Esophagus squamous epithelium (tissue), 5 donors: ENCODE data around the gene HK3. TPM values are rescaled to one million over a fixed set of nuclear protein-coding genes. Genes with fewer than 3 reads are reported as not detected.
A peak's percentile ranks its signal among the peaks of the same experiment; 100 is the strongest.

Experiments used
- DNase-seq: peaks from one replicate; lab custom pipeline; 2025; lab: John Stamatoyannopoulos, UW
- H3K27ac ChIP-seq, 4 donors: fragments of 200-600 bp; sonication (generic); one replicate each; pipeline ENCODE4 v1.5.1; 2016 to 2019; ENCODE audit warnings: mild to moderate bottlenecking in 1 of 4
- H3K27me3 ChIP-seq, 4 donors: fragments of 200-600 bp; sonication (generic); 1 replicate in 3 of 4; 2 replicates in 1 of 4; pipeline versions ENCODE4 v1.5.1 to v1.6.0; 2017 to 2021; ENCODE audit warnings: antibody characterized with exemption in 1 of 4
- H3K36me3 ChIP-seq, 3 donors: fragments of 200-600 bp; sonication (generic); one replicate each; pipeline ENCODE4 v1.5.1; 2016 to 2019
- H3K4me1 ChIP-seq, 3 donors: fragments of 200-600 bp; sonication (generic); one replicate each; pipeline ENCODE4 v1.5.1; 2017 to 2019
- H3K4me3 ChIP-seq, 4 donors: fragments of 200-600 bp; sonication (generic); 1 replicate in 3 of 4; 2 replicates in 1 of 4; pipeline ENCODE4 v1.5.1; 2016 to 2019; ENCODE audit warnings: mild to moderate bottlenecking in 2 of 4, moderate library complexity in 1 of 4
- H3K9me3 ChIP-seq, 3 donors: fragments of 200-600 bp; sonication (generic); one replicate each; pipeline ENCODE4 v1.5.1; 2016 to 2019
- POLR2A ChIP-seq, 4 donors: fragments of 450-650 bp; IDR thresholded peaks; one replicate each; pipeline ENCODE4 v1.6.1; 2017; ENCODE audit warnings: antibody characterized with exemption in 4 of 4, mild to moderate bottlenecking in 4 of 4, moderate library complexity in 3 of 4
- WGBS, 2 donors: methylation state at CpG; one replicate each; pipeline ENCODE4 v1.1.5; 2018; 5-methylcytosine and 5-hydroxymethylcytosine counted together
- intact Hi-C: fragments of 100-400 bp; cut with DNase I; formaldehyde crosslinking; loops from one replicate; pipeline ENCODE4 v1.15.0; 2022
- total RNA-seq, 4 donors: library from RNA; depleted of rRNA; stranded (reverse); fragments of >200 nt; gene quantifications; one replicate each; pipeline ENCODE4 v1.1.0, GENCODE V29; 2016
- TF ChIP-seq, protein P1 (sequence below), 6 experiments: fragments of 450-650 bp in 4 of 6; fragments of 200-600 bp in 2 of 6; sonication (generic) in 2 of 6; IDR thresholded peaks; one replicate each; pipeline ENCODE4 v1.5.1; 2016 to 2019; ENCODE audit warnings: antibody characterized with exemption in 6 of 6, mild to moderate bottlenecking in 4 of 6, moderate library complexity in 4 of 6
- donor health status: DM: yes; HTN: yes; CAD: no.

HK3 gene
- total RNA-seq, 4 donors from 2014 or later: 1.3 to 5.7 (median 2.1) TPM; not detected in 1

DNA sequence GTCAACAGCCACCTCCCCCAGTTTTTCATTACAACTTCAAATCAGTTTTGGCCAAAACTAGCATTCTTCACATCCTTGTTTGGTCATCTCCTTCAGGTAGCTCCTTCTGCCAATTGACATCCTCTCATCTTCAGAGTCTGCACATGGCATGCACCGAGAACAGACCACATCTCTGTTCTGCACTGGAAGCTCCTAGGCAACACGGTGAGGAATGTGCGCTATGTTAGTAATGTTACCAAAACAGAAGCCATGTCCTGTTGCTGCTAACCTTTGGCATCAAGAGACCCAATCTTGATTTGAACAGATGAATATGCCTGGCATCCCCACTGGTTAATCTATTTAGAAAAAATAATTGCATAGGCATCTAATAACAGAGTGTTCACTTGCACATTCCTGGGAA lies 5.1 kb upstream of the HK3 start:
- WGBS, 2 donors: 82 to 100% methylated on average over 3 of the region's 3 CpGs
- intact Hi-C loops: no loop called here
- Histone ChIP-seq H3K9me3 (no peaks in the 10 kb centered on the region), H3K27me3 (no peaks in the 10 kb centered on the region), H3K27ac (no peak overlapping the region), H3K4me3 (no peak overlapping the region), H3K36me3 (peaks cover 0 to 76% (median 31%) of the 10 kb centered on the region in 3 donors), H3K4me1 (no peaks in the 10 kb centered on the region)
- TF ChIP-seq, protein P1, sequence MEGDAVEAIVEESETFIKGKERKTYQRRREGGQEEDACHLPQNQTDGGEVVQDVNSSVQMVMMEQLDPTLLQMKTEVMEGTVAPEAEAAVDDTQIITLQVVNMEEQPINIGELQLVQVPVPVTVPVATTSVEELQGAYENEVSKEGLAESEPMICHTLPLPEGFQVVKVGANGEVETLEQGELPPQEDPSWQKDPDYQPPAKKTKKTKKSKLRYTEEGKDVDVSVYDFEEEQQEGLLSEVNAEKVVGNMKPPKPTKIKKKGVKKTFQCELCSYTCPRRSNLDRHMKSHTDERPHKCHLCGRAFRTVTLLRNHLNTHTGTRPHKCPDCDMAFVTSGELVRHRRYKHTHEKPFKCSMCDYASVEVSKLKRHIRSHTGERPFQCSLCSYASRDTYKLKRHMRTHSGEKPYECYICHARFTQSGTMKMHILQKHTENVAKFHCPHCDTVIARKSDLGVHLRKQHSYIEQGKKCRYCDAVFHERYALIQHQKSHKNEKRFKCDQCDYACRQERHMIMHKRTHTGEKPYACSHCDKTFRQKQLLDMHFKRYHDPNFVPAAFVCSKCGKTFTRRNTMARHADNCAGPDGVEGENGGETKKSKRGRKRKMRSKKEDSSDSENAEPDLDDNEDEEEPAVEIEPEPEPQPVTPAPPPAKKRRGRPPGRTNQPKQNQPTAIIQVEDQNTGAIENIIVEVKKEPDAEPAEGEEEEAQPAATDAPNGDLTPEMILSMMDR (IDR thresholded peaks at IDR 0.05): no peak
- TF ChIP-seq POLR2A (IDR thresholded peaks at IDR 0.05): no peak
- no peak for DNase-seq

- H3K4me1 ChIP-seq: no peaks in the 10 kb centered on the region
- TF ChIP-seq, protein P1 (IDR thresholded peaks at IDR 0.05): no peak
- no peak for TF ChIP-seq POLR2A (IDR thresholded peaks at IDR 0.05)
- H3K9me3 ChIP-seq: no peaks in the 10 kb centered on the region
- 83 to 94% methylated on average over 5 of the region's 5 CpGs for WGBS, 2 donors
- peaks cover 0 to 64% (median 31%) of the 10 kb centered on the region in 3 donors for H3K36me3 ChIP-seq
- intact Hi-C loops: no loop called here
- H3K27me3 ChIP-seq: no peaks in the 10 kb centered on the region
- no peak for DNase-seq
- no peak overlapping the region for H3K27ac ChIP-seq
- H3K4me3 ChIP-seq: no peak overlapping the region
Observed at GRCh38 chr5:176902911-176903664, 3.9 kb upstream of the HK3 start.

GRCh38 chr5:176902102-176902814 lies 3.1 kb upstream of the HK3 start:
- H3K36me3 ChIP-seq: peaks cover 0 to 56% (median 23%) of the 10 kb centered on the region in 3 donors
- H3K4me3 ChIP-seq: no peak overlapping the region
- no peak overlapping the region for H3K27ac ChIP-seq
- no peaks in the 10 kb centered on the region for H3K4me1 ChIP-seq
- intact Hi-C loops: no loop called here
- no peak for DNase-seq
- H3K9me3 ChIP-seq: no peaks in the 10 kb centered on the region
- H3K27me3 ChIP-seq: no peaks in the 10 kb centered on the region
- TF ChIP-seq, protein P1 (IDR thresholded peaks at IDR 0.05): no peak
- TF ChIP-seq POLR2A (IDR thresholded peaks at IDR 0.05): no peak
- 78 to 80% methylated on average over 3 to 6 of the region's 6 CpGs for WGBS, 2 donors

GRCh38 chr5:176901260-176902101 lies 2.3 kb upstream of the HK3 start:
- no peak overlapping the region for H3K27ac ChIP-seq
- DNase-seq: no peak
- no peaks in the 10 kb centered on the region for H3K27me3 ChIP-seq
- WGBS, 2 donors: 76 to 86% methylated on average over 10 to 11 of the region's 12 CpGs
- H3K4me3 ChIP-seq: no peak overlapping the region
- H3K9me3 ChIP-seq: no peaks in the 10 kb centered on the region
- no peaks in the 10 kb centered on the region for H3K4me1 ChIP-seq
- peaks cover 0 to 48% (median 21%) of the 10 kb centered on the region in 3 donors for H3K36me3 ChIP-seq
- TF ChIP-seq POLR2A (IDR thresholded peaks at IDR 0.05): no peak
- intact Hi-C loops: no loop called here

DNA sequence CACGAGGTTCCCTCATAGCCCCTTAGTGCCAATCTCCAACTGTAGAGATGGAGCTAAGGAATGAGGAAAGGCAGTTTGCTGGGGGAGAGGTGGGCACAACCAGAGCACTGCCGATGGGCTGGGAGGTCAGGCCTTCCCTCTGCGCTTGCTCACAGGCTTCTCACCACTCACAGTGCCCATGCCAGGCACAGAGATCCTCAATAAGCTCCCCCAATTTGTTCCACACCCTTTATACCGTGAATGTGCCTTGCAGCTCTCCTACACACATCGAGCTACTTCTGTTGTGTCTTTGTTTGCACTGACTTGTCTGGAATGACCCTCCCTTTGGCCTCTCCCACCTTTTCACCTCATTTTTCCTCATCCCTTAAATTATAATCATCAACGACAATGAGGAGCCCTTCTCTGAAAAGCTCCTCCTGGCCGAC lies 1.6 kb upstream of the HK3 start:
- DNase-seq: no peak
- Histone ChIP-seq H3K4me1 (no peaks in the 10 kb centered on the region), H3K27me3 (peaks cover 0 to 2% (median 0%) of the 10 kb centered on the region in 4 donors), H3K9me3 (no peaks in the 10 kb centered on the region), H3K27ac (peak overlapping the region in 1 of 4 donors; percentile 2), H3K4me3 (no peak overlapping the region), H3K36me3 (peaks cover 0 to 41% (median 15%) of the 10 kb centered on the region in 3 donors)
- TF ChIP-seq, protein P1 (IDR thresholded peaks at IDR 0.05): no peak
- no peak for TF ChIP-seq POLR2A (IDR thresholded peaks at IDR 0.05)
- intact Hi-C loops: no loop called here
- 72 to 81% methylated on average over 7 of the region's 7 CpGs for WGBS, 2 donors
